IMR-90 (cell line): ENCODE measurements around the gene KRT3. TPM values are rescaled to one million over a fixed set of nuclear protein-coding genes. Genes with fewer than 3 reads are reported as not detected.

Source experiments
- ATAC-seq: fragments of 200-7000 bp; cut with Tn5 transposase; 2 replicates; pipeline ENCODE4 v1.9.1; 2020; ENCODE audit warnings: low read depth, mild to moderate bottlenecking, moderate library complexity
- BruUV-seq: library from RNA; stranded (reverse); fragments of 400-500 nt; replicated peaks from 2 replicates; lab custom pipeline; 2021; lab: Mats Ljungman, UMichigan
- CTCF ChIA-PET: fragments of 300-600 bp; formaldehyde crosslinking; extraction: SDS; loops from one replicate; lab custom pipeline; 2021; ENCODE audit warnings: antibody characterized with exemption; lab: Yijun Ruan, JAX
- POLR2A ChIA-PET: fragments of 300-600 bp; sonication (Branson Sonifier 250); formaldehyde crosslinking; loops from one replicate; lab custom pipeline; 2022; ENCODE audit warnings: antibody characterized with exemption; ENCODE audit not compliant: unreplicated experiment; lab: Charles Lee
- DNase-seq: peaks from one replicate; pipeline ENCODE4 v3.0.0; 2013
- H2AFZ ChIP-seq: replicated peaks from 2 replicates; pipeline ENCODE3; 2013; ENCODE audit warnings: low read length, mild to moderate bottlenecking; ENCODE audit not compliant: poor library complexity
- H2AK5ac ChIP-seq: 2 replicates; pipeline ENCODE4 v1.6.1; 2013; ENCODE audit warnings: low read depth, low read length, inconsistent platforms
- H2AK9ac ChIP-seq: replicated peaks from 2 replicates; pipeline ENCODE3; 2013; ENCODE audit warnings: mild to moderate bottlenecking, low read depth, low read length, moderate library complexity; ENCODE audit not compliant: poor library complexity
- H2BK120ac ChIP-seq: 2 replicates; pipeline ENCODE4 v1.6.1; 2013; ENCODE audit warnings: low read depth, low read length, inconsistent platforms
- H2BK15ac ChIP-seq: 3 replicates; pipeline ENCODE4 v1.6.1; 2013; ENCODE audit warnings: low read depth, low read length, inconsistent platforms
- H2BK20ac ChIP-seq: 2 replicates; pipeline ENCODE4 v1.6.1; 2013; ENCODE audit warnings: low read depth, mild to moderate bottlenecking, inconsistent platforms, low read length, moderate library complexity
- H2BK5ac ChIP-seq: 2 replicates; pipeline ENCODE4 v1.6.1; 2013; ENCODE audit warnings: mild to moderate bottlenecking, low read depth, low read length, inconsistent platforms; ENCODE audit not compliant: poor library complexity, severe bottlenecking
- H3K14ac ChIP-seq: replicated peaks from 2 replicates; pipeline ENCODE4 v1.6.1; 2013; ENCODE audit warnings: low read depth, low read length, inconsistent platforms
- H3K18ac ChIP-seq: 2 replicates; pipeline ENCODE4 v1.6.1; 2013; ENCODE audit warnings: low read depth, low read length, control low read depth
- H3K23ac ChIP-seq: 2 replicates; pipeline ENCODE4 v1.6.1; 2013; ENCODE audit warnings: low read depth, low read length, inconsistent platforms
- H3K27ac ChIP-seq: 2 replicates; pipeline ENCODE4 v1.5.1; 2013; ENCODE audit warnings: mild to moderate bottlenecking, control low read depth, low read length; ENCODE audit not compliant: insufficient read depth
- H3K27me3 ChIP-seq: 2 replicates; pipeline ENCODE4 v1.6.1; 2013; ENCODE audit warnings: low read length; ENCODE audit not compliant: control insufficient read depth, insufficient read depth
- H3K36me3 ChIP-seq: 2 replicates; pipeline ENCODE4 v1.6.1; 2013; ENCODE audit warnings: low read length, mixed read lengths; ENCODE audit not compliant: control insufficient read depth, insufficient read depth
- H3K4ac ChIP-seq: 2 replicates; pipeline ENCODE4 v1.6.1; 2013; ENCODE audit warnings: low read depth, low read length, inconsistent platforms
- H3K4me1 ChIP-seq: 2 replicates; pipeline ENCODE4 v1.6.1; 2013; ENCODE audit warnings: low read length, mixed read lengths; ENCODE audit not compliant: control insufficient read depth, insufficient read depth
- H3K4me2 ChIP-seq: 2 replicates; pipeline ENCODE4 v1.6.1; 2013; ENCODE audit warnings: low read depth, mild to moderate bottlenecking, control low read depth, low read length, moderate library complexity
- H3K4me3 ChIP-seq: 2 replicates; pipeline ENCODE4 v1.5.1; 2013; ENCODE audit warnings: low read depth, mild to moderate bottlenecking, control low read depth, low read length, moderate library complexity; ENCODE audit not compliant: insufficient read depth
- H3K56ac ChIP-seq: 2 replicates; pipeline ENCODE4 v1.6.1; 2013; ENCODE audit warnings: low read length, inconsistent platforms; ENCODE audit not compliant: insufficient read depth; ENCODE audit errors: extremely low read depth
- H3K79me1 ChIP-seq, 2 experiments: 2 replicates each; pipeline ENCODE4 v1.6.1; 2013; ENCODE audit warnings: low read length in 2 of 2, inconsistent platforms in 1 of 2, low read depth in 1 of 2
- H3K9ac ChIP-seq: 2 replicates; pipeline ENCODE4 v1.6.1; 2013; ENCODE audit warnings: low read depth, low read length, control low read depth
- H3K9me1 ChIP-seq: 2 replicates; pipeline ENCODE4 v1.6.1; 2013; ENCODE audit warnings: low read length, inconsistent platforms; ENCODE audit not compliant: insufficient read depth
- H3K9me3 ChIP-seq: 2 replicates; pipeline ENCODE4 v1.6.1; 2013; ENCODE audit warnings: low read length; ENCODE audit not compliant: control insufficient read depth, insufficient read depth
- H4K20me1 ChIP-seq: 2 replicates; pipeline ENCODE4 v1.6.1; 2013; ENCODE audit warnings: low read length, inconsistent platforms; ENCODE audit not compliant: insufficient read depth
- H4K5ac ChIP-seq: 2 replicates; pipeline ENCODE4 v1.6.1; 2013; ENCODE audit warnings: mild to moderate bottlenecking, low read depth, low read length, control low read depth
- H4K8ac ChIP-seq, 2 experiments: 2 replicates each; pipeline ENCODE4 v1.6.1; 2013; ENCODE audit warnings: low read depth in 2 of 2, low read length in 2 of 2, control low read depth in 1 of 2, inconsistent platforms in 1 of 2
- H4K91ac ChIP-seq: 2 replicates; pipeline ENCODE4 v1.6.1; 2013; ENCODE audit warnings: low read depth, low read length, inconsistent platforms; ENCODE audit not compliant: insufficient read depth
- CEBPB ChIP-seq: IDR thresholded peaks from 2 replicates; pipeline ENCODE4 v1.6.1; 2012; ENCODE audit warnings: low read depth, low read length, improper control_type of control experiment
- CTCF ChIP-seq: conservative IDR thresholded peaks from 2 replicates; pipeline ENCODE4 v1.5.1; 2012; ENCODE audit warnings: mild to moderate bottlenecking, low read depth, low read length, improper control_type of control experiment
- ELK1 ChIP-seq: fragments of 150-350 bp; IDR thresholded peaks from 2 replicates; pipeline ENCODE4 v1.6.1; 2016; ENCODE audit warnings: low read depth, mild to moderate bottlenecking, low read length, moderate library complexity, borderline replicate concordance
- NFE2L2 ChIP-seq: fragments of 150-350 bp; IDR thresholded peaks from 2 replicates; pipeline ENCODE4 v1.6.1; 2016; ENCODE audit warnings: low read depth, mild to moderate bottlenecking, low read length
- POLR2A ChIP-seq: IDR thresholded peaks from 2 replicates; pipeline ENCODE4 v1.6.1; 2012; ENCODE audit warnings: mild to moderate bottlenecking, low read depth, low read length
- RAD21 ChIP-seq: IDR thresholded peaks from 2 replicates; pipeline ENCODE4 v1.6.1; 2012; ENCODE audit warnings: low read length, improper control_type of control experiment
- RCOR1 ChIP-seq: IDR thresholded peaks from 2 replicates; pipeline ENCODE4 v1.6.1; 2012; ENCODE audit warnings: mild to moderate bottlenecking, low read length, improper control_type of control experiment; ENCODE audit not compliant: insufficient replicate concordance
- WGBS, 2 experiments: methylation state at CpG; one replicate each; pipeline versions ENCODE4 v1.1.5 to v1.1.7; 2013; ENCODE audit warnings: missing lambda C conversion rate in 2 of 2; ENCODE audit not compliant: insufficient read length in 1 of 2; ENCODE audit errors: extremely low coverage in 2 of 2; 5-methylcytosine and 5-hydroxymethylcytosine counted together
- dilution Hi-C: fragments of 300-500 bp; cut with HindIII; formaldehyde crosslinking; loops from one replicate; pipeline ENCODE4 v1.14.3; 2018; ENCODE audit warnings: low sequenced_read_pairs; ENCODE audit not compliant: unreplicated experiment
- in situ Hi-C: fragments of 300-500 bp; cut with MboI; formaldehyde crosslinking; loops from 3 replicates; pipeline ENCODE4 v1.14.3; 2019; ENCODE audit warnings: low sequenced_read_pairs, inconsistent platforms, mixed read lengths
- intact Hi-C: fragments of 100-400 bp; cut with micrococcal nuclease; formaldehyde crosslinking; loops from 2 replicates; pipeline ENCODE4 v1.10.0; 2022
- polyA plus RNA-seq, 3 experiments: library from polyadenylated mRNA; depleted of rRNA; stranded (reverse); fragments of >200 nt; gene quantifications; 2 replicates each; pipeline ENCODE4 v1.2.3, GENCODE V29; 2012; ENCODE audit warnings: low replicate concordance in 1 of 3
- total RNA-seq: library from RNA; depleted of rRNA; stranded (reverse); fragments of >200 nt; gene quantifications from 2 replicates; pipeline ENCODE4 v1.2.3, GENCODE V29; 2012

KRT3 gene
- total and polyA plus RNA-seq, 2 of the 4 experiments (the other 2 are of a cell fraction): not detected

GRCh38 chr12:52766351-52767019 is 29.4 kb downstream of the KRT3 start:
- Histone ChIP-seq H3K9ac (no peak overlapping the region), H3K9me1 (no peaks in the 10 kb centered on the region), H2BK15ac (no peak overlapping the region), H2BK20ac (no peak overlapping the region), H3K79me1 (no peaks in the 10 kb centered on the region), H3K14ac (no peak overlapping the region), H2AFZ (no peak overlapping the region), H4K91ac (no peak overlapping the region), H2BK120ac (no peak overlapping the region), H4K20me1 (no peaks in the 10 kb centered on the region), H3K4me2 (no peak overlapping the region), H3K18ac (no peak overlapping the region), H3K9me3 (peaks cover 3% of the 10 kb centered on the region; the same call in 1 of the 2 replicates), H3K27ac (no peak overlapping the region), H3K4me3 (no peak overlapping the region), H4K5ac (no peak overlapping the region), H3K23ac (no peak overlapping the region), H4K8ac (no peak overlapping the region), H3K4ac (no peak overlapping the region), H3K56ac (no peak overlapping the region), H3K4me1 (no peaks in the 10 kb centered on the region), H2AK9ac (no peak overlapping the region), H3K27me3 (peaks cover 8% of the 10 kb centered on the region), H2BK5ac (no peak overlapping the region), H3K36me3 (no peaks in the 10 kb centered on the region), H2AK5ac (no peak overlapping the region)
- ATAC-seq (no peak), DNase-seq (no peak)
- TF ChIP-seq NFE2L2 (no peak), RCOR1 (no peak), POLR2A (no peak), CEBPB (no peak), CTCF (no peak), ELK1 (no peak), RAD21 (no peak)
- dilution Hi-C loops: no loop called here
- no CpG with 5 or more reads among the region's 5 CpGs for WGBS, 2 experiments
- ChIA-PET CTCF (no interaction called here), POLR2A (no interaction called here)
- BruUV-seq: no TSS peak
- intact Hi-C loops: no loop called here
- in situ Hi-C loops: no loop called here
